Kidney (tissue), 14 donors: Measurements from ENCODE around the gene HES5. TPM values are rescaled to one million over a fixed set of nuclear protein-coding genes. Genes with fewer than 3 reads are reported as not detected.

ENCODE experiments used
- DNase-seq, 5 donors: peaks; one replicate each; pipeline ENCODE4 v3.0.0-alpha.2; 2013 to 2020
- FAIRE-seq: peaks from 2 replicates; lab custom pipeline; 2012; peaks lifted over from hg19 to GRCh38; lab: Jason Lieb, UNC
- H3K27ac ChIP-seq, 2 donors: one replicate each; pipeline ENCODE4 v1.7.0; 2013; ENCODE audit warnings: low read depth in 2 of 2, low read length in 2 of 2, inconsistent platforms in 1 of 2
- H3K27me3 ChIP-seq: one replicate; pipeline ENCODE4 v1.7.1; 2013; ENCODE audit warnings: low read length, inconsistent platforms; ENCODE audit not compliant: control insufficient read depth, insufficient read depth
- H3K36me3 ChIP-seq, 3 donors: one replicate each; pipeline versions ENCODE4 v1.7.0 to v1.7.1; 2013; ENCODE audit warnings: low read length in 3 of 3, control low read depth in 1 of 3, inconsistent platforms in 1 of 3; ENCODE audit not compliant: insufficient read depth in 3 of 3, control insufficient read depth in 2 of 3
- H3K4me1 ChIP-seq, 3 donors: one replicate each; pipeline versions ENCODE4 v1.7.0 to v1.7.1; 2013; ENCODE audit warnings: low read length in 3 of 3, inconsistent platforms in 1 of 3, low read depth in 1 of 3; ENCODE audit not compliant: control insufficient read depth in 2 of 3, insufficient read depth in 2 of 3
- H3K4me3 ChIP-seq, 3 donors: one replicate each; pipeline versions ENCODE4 v1.7.0 to v1.8.1; 2013; ENCODE audit warnings: low read length in 3 of 3, control low read depth in 1 of 3, inconsistent platforms in 1 of 3
- H3K9ac ChIP-seq, 3 donors: one replicate each; pipeline versions ENCODE4 v1.7.0 to v1.7.1; 2013; ENCODE audit warnings: low read length in 3 of 3, control low read depth in 1 of 3, inconsistent platforms in 1 of 3
- H3K9me3 ChIP-seq, 3 donors: one replicate each; pipeline versions ENCODE4 v1.7.0 to v1.7.1; 2013; ENCODE audit warnings: low read length in 3 of 3, control low read depth in 1 of 3, inconsistent platforms in 1 of 3; ENCODE audit not compliant: control insufficient read depth in 2 of 3, insufficient read depth in 1 of 3
- CTCF ChIP-seq: IDR thresholded peaks from 3 replicates; pipeline ENCODE4 v1.5.1; 2012; ENCODE audit warnings: mild to moderate bottlenecking, moderate library complexity, borderline replicate concordance; ENCODE audit not compliant: insufficient read depth; ENCODE audit errors: extremely low read depth
- intact Hi-C: fragments of 100-400 bp; cut with DNase I; formaldehyde crosslinking; loops from one replicate; pipeline ENCODE4 v1.11.1; 2022
- polyA plus RNA-seq: library from polyadenylated mRNA; stranded (reverse); fragments of 350-450 nt; fragmentation: Illumina TruSeq; extraction: RNeasy Lipid Tissue Mini Kit (QIAGEN cat#74804); gene quantifications from one replicate; pipeline ENCODE4 v1.2.3, GENCODE V29; 2014; ENCODE audit warnings: low read depth, low replicate concordance; ENCODE audit not compliant: insufficient read depth
- total RNA-seq: library from RNA; stranded (reverse); fragmentation: NEBNext Ultra II Directional; extraction: Animal tissue kit (Norgen Biotek cat#: 25700); gene quantifications from one replicate; pipeline ENCODE4 v1.2.1, GENCODE V29; 2021
- donor health status: control.
- donor health status: control.
- donor health status: control.
- donor health status: control.
- donor health status: control.
- donor health status: DM: yes; HTN: yes; CAD: no.
- donor health status: Normal renal cell carcinoma (clear cell type).

Gene HES5
- total and polyA plus RNA-seq, 2 donors from 2014 or later, result 0.44 TPM; not detected in 1

- no peak for FAIRE-seq
- TF ChIP-seq CTCF, result no peak
- intact Hi-C loops, result no loop called here
- H3K4me1 ChIP-seq, result no peaks in the 10 kb centered on the region
- H3K27me3 ChIP-seq, result no peaks in the 10 kb centered on the region
- peaks cover 2 to 57% (median 46%) of the 10 kb centered on the region in 3 donors for H3K36me3 ChIP-seq
- no peaks in the 10 kb centered on the region for H3K9me3 ChIP-seq
- DNase-seq, result no peak
- H3K9ac ChIP-seq, result no peak overlapping the region
- H3K27ac ChIP-seq, result no peak overlapping the region
- H3K4me3 ChIP-seq, result no peak overlapping the region
Measured at GRCh38 chr1:2516946-2517345, 13.1 kb downstream of the HES5 start.

GRCh38 chr1:2516124-2516523, 13.9 kb downstream of the HES5 start:
- Histone ChIP-seq H3K36me3 (peaks cover 2 to 59% (median 49%) of the 10 kb centered on the region in 3 donors), H3K4me3 (no peak overlapping the region), H3K9me3 (no peaks in the 10 kb centered on the region), H3K4me1 (no peaks in the 10 kb centered on the region), H3K27ac (no peak overlapping the region), H3K27me3 (no peaks in the 10 kb centered on the region), H3K9ac (no peak overlapping the region)
- intact Hi-C loops, result no loop called here
- no peak for FAIRE-seq
- no peak for TF ChIP-seq CTCF
- no peak for DNase-seq

- DNase-seq, result no peak
- Histone ChIP-seq H3K27me3 (no peaks in the 10 kb centered on the region), H3K9ac (no peak overlapping the region), H3K4me3 (no peak overlapping the region), H3K27ac (no peak overlapping the region), H3K9me3 (no peaks in the 10 kb centered on the region), H3K36me3 (peaks cover 2 to 58% (median 45%) of the 10 kb centered on the region in 3 donors), H3K4me1 (no peaks in the 10 kb centered on the region)
- no peak for TF ChIP-seq CTCF
- intact Hi-C loops, result no loop called here
- FAIRE-seq, result no peak
Measured at GRCh38 chr1:2515763-2516080, 14.3 kb downstream of the HES5 start.
